AG09319 (cell line): ENCODE measurements around the gene CEACAM5.

Source experiments
- DNase-seq: peaks from one replicate; pipeline ENCODE4 v3.0.0-alpha.2; 2010; ENCODE audit warnings: low read depth; ENCODE audit errors: extremely low read depth
- CTCF ChIP-seq: IDR thresholded peaks from 2 replicates; pipeline ENCODE4 v1.5.1; 2011; ENCODE audit warnings: low read depth, mild to moderate bottlenecking, inconsistent platforms, low read length, moderate library complexity

CEACAM5 gene

GRCh38 chr19:41696402-41697197 is 11.8 kb upstream of the CEACAM5 start:
- DNase-seq, result no peak
- no peak for TF ChIP-seq CTCF

GRCh38 chr19:41697198-41697855 is 11.1 kb upstream of the CEACAM5 start:
- TF ChIP-seq CTCF, result no peak
- DNase-seq, result no peak

- TF ChIP-seq CTCF, result no peak
- no peak for DNase-seq
Measured at GRCh38 chr19:41698746-41699230, 9.6 kb upstream of the CEACAM5 start.

- no peak for TF ChIP-seq CTCF
- no peak for DNase-seq
Measured at GRCh38 chr19:41699231-41699967, 9.0 kb upstream of the CEACAM5 start.

- no peak for DNase-seq
- no peak for TF ChIP-seq CTCF
Measured at GRCh38 chr19:41699968-41700323, 8.5 kb upstream of the CEACAM5 start.

- no peak for TF ChIP-seq CTCF
- no peak for DNase-seq
Measured at GRCh38 chr19:41700381-41701195, 7.8 kb upstream of the CEACAM5 start.
